WTC11 (cell line): ENCODE measurements around the gene SPSB4. TPM values are rescaled to one million over a fixed set of nuclear protein-coding genes. Genes with fewer than 3 reads are reported as not detected.
A peak's percentile ranks its signal among the peaks of the same experiment; 100 is the strongest.

Experiments used
- ATAC-seq: fragments of 200-7000 bp; cut with Tn5 transposase; 2 replicates; pipeline ENCODE4 v1.10.0; 2021; ENCODE audit warnings: mild to moderate bottlenecking, moderate library complexity
- CTCF ChIA-PET: fragments of 300-600 bp; sonication (Branson Sonifier 250); formaldehyde crosslinking; loops from one replicate; lab custom pipeline; 2021; ENCODE audit warnings: antibody characterized with exemption; lab: Charles Lee
- POLR2A ChIA-PET: fragments of 350-600 bp; sonication (Branson Sonifier 250); formaldehyde crosslinking; loops from one replicate; lab custom pipeline; 2021; ENCODE audit warnings: antibody characterized with exemption; lab: Charles Lee
- DNase-seq: peaks from one replicate; pipeline ENCODE4 v3.0.0; 2021; ENCODE audit warnings: low spot score
- H3K27ac Mint-ChIP-seq: 2 replicates; pipeline ENCODE4 v1.8.0; 2021; ENCODE audit warnings: mixed read lengths
- H3K27me3 Mint-ChIP-seq: 2 replicates; pipeline ENCODE4 v1.8.0; 2021; ENCODE audit warnings: low read depth, mild to moderate bottlenecking, moderate library complexity, mixed read lengths
- H3K36me3 Mint-ChIP-seq: 2 replicates; pipeline ENCODE4 v1.8.0; 2021; ENCODE audit warnings: mixed read lengths
- H3K4me1 Mint-ChIP-seq: 2 replicates; pipeline ENCODE4 v1.8.0; 2022; ENCODE audit warnings: mixed read lengths
- H3K4me3 Mint-ChIP-seq: 2 replicates; pipeline ENCODE4 v1.8.0; 2021; ENCODE audit warnings: mild to moderate bottlenecking, moderate library complexity, mixed read lengths
- H3K9me3 Mint-ChIP-seq: 2 replicates; pipeline ENCODE4 v1.8.0; 2021; ENCODE audit warnings: mixed read lengths
- ESRRA ChIP-seq: sonication (generic); formaldehyde crosslinking; IDR thresholded peaks from 2 replicates; pipeline ENCODE4 v1.8.1; 2022; ENCODE audit warnings: mild to moderate bottlenecking, missing genetic modification reagents, borderline replicate concordance
- IRF2 ChIP-seq: sonication (generic); formaldehyde crosslinking; IDR thresholded peaks from 2 replicates; pipeline ENCODE4 v1.8.0; 2022; ENCODE audit warnings: low read depth, missing genetic modification reagents, borderline replicate concordance
- JUN ChIP-seq: sonication (generic); formaldehyde crosslinking; IDR thresholded peaks from 2 replicates; pipeline ENCODE4 v1.8.0; 2023; ENCODE audit warnings: mild to moderate bottlenecking, missing genetic modification reagents
- NFYB ChIP-seq: sonication (generic); formaldehyde crosslinking; conservative IDR thresholded peaks from 2 replicates; pipeline ENCODE4 v1.8.0; 2022; ENCODE audit warnings: low read depth, missing genetic modification reagents
- NR1H2 ChIP-seq: sonication (generic); formaldehyde crosslinking; IDR thresholded peaks from 2 replicates; pipeline ENCODE4 v1.9.0; 2021; ENCODE audit warnings: mild to moderate bottlenecking, moderate library complexity, missing genetic modification reagents
- ZNF219 ChIP-seq: sonication (generic); formaldehyde crosslinking; IDR thresholded peaks from 2 replicates; pipeline ENCODE4 v1.8.0; 2023; ENCODE audit warnings: missing genetic modification reagents, mild to moderate bottlenecking, borderline replicate concordance
- ZNF232 ChIP-seq: sonication (generic); formaldehyde crosslinking; IDR thresholded peaks from 2 replicates; pipeline ENCODE4 v1.8.0; 2022; ENCODE audit warnings: mild to moderate bottlenecking, missing genetic modification reagents
- ZNF263 ChIP-seq: sonication (generic); formaldehyde crosslinking; IDR thresholded peaks from 2 replicates; pipeline ENCODE4 v1.8.1; 2022; ENCODE audit warnings: low read depth, mild to moderate bottlenecking, moderate library complexity, missing genetic modification reagents
- total RNA-seq: library from RNA; stranded (reverse); gene quantifications from 3 replicates; pipeline ENCODE4 v1.2.3, GENCODE V29; 2021
- TF ChIP-seq, protein P1 (sequence below): sonication (generic); formaldehyde crosslinking; IDR thresholded peaks from 2 replicates; pipeline ENCODE4 v1.8.0; 2022; ENCODE audit warnings: missing genetic modification reagents
- TF ChIP-seq, protein P2 (sequence below): sonication (generic); formaldehyde crosslinking; conservative IDR thresholded peaks from 2 replicates; pipeline ENCODE4 v1.8.1; 2023; ENCODE audit warnings: mild to moderate bottlenecking, low read depth, missing genetic modification reagents, moderate library complexity
- TF ChIP-seq, protein P3 (sequence below): sonication (generic); formaldehyde crosslinking; IDR thresholded peaks from 2 replicates; pipeline ENCODE4 v1.8.1; 2023; ENCODE audit warnings: mild to moderate bottlenecking, missing genetic modification reagents, borderline replicate concordance
- TF ChIP-seq, protein P4 (sequence below): sonication (generic); formaldehyde crosslinking; IDR thresholded peaks from 2 replicates; pipeline ENCODE4 v1.8.0; 2023; ENCODE audit warnings: mild to moderate bottlenecking, missing genetic modification reagents
- TF ChIP-seq, protein P5 (sequence below): sonication (generic); formaldehyde crosslinking; IDR thresholded peaks from 2 replicates; pipeline ENCODE4 v1.8.0; 2022; ENCODE audit warnings: mild to moderate bottlenecking, missing genetic modification reagents

SPSB4 gene
- total RNA-seq, 1 experiment from 2014 or later, result 19.7 TPM

DNA sequence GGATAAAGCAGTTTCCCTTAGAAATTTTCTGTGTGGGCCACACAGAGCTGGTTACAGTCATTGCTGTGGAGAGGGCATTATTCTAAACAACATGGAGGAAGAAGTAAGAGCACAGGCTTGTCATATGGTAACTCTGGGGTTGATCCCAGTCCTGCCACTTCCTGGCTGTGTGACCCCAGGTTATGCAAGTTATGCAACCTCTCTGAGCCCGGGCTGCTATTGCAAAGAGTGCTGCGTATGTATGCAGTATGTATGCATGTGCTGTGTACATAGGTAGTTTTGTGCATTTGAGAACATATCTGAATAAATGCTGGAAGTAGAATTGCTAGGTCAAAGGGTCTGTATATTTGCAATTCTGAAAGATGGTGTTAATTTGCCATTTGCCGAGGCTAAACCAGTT, 9.2 kb downstream of the SPSB4 start (continued):
- no peak for TF ChIP-seq IRF2 (CRISPR knock-in tag)

DNA sequence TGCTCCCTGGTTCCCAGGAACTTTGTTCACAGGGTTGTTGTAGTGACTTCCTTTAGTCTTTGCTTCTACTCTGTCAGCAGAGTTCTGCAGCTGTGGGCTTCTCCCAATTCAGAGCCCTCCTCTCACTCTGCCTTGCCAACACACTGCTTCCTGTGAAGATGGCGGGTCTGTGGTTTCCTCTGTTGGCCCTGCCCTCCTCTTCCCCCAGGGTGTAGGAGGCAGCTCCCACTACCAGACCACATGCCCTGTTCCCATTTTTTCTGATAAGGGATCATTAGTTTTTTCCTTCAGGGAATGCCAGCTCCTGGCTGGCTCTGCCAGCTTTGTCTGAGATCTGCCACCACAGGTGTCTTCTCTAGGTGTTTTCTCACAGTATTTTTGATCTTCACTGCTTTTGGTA, 12.7 kb downstream of the SPSB4 start:
- ATAC-seq (peak; percentile 57), DNase-seq (no peak)
- peaks cover 36% of the 10 kb centered on the region for H3K4me1 Mint-ChIP-seq
- H3K4me3 Mint-ChIP-seq, result no peak overlapping the region
- ChIA-PET CTCF (interaction anchor here (0.9 to 1.9 kb wide), 3 partner anchors 11 to 51 kb away, joined by 3 to 10 read pairs (median 3); partner anchors contain the start of gene SPSB4), POLR2A (no interaction called here)
- TF ChIP-seq, protein P1, sequence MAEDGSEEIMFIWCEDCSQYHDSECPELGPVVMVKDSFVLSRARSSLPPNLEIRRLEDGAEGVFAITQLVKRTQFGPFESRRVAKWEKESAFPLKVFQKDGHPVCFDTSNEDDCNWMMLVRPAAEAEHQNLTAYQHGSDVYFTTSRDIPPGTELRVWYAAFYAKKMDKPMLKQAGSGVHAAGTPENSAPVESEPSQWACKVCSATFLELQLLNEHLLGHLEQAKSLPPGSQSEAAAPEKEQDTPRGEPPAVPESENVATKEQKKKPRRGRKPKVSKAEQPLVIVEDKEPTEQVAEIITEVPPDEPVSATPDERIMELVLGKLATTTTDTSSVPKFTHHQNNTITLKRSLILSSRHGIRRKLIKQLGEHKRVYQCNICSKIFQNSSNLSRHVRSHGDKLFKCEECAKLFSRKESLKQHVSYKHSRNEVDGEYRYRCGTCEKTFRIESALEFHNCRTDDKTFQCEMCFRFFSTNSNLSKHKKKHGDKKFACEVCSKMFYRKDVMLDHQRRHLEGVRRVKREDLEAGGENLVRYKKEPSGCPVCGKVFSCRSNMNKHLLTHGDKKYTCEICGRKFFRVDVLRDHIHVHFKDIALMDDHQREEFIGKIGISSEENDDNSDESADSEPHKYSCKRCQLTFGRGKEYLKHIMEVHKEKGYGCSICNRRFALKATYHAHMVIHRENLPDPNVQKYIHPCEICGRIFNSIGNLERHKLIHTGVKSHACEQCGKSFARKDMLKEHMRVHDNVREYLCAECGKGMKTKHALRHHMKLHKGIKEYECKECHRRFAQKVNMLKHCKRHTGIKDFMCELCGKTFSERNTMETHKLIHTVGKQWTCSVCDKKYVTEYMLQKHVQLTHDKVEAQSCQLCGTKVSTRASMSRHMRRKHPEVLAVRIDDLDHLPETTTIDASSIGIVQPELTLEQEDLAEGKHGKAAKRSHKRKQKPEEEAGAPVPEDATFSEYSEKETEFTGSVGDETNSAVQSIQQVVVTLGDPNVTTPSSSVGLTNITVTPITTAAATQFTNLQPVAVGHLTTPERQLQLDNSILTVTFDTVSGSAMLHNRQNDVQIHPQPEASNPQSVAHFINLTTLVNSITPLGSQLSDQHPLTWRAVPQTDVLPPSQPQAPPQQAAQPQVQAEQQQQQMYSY (CRISPR knock-in tag), result no peak
- TF ChIP-seq ZNF263 (CRISPR knock-in tag), result no peak
- no peak for TF ChIP-seq JUN (CRISPR knock-in tag)
- TF ChIP-seq, protein P2, sequence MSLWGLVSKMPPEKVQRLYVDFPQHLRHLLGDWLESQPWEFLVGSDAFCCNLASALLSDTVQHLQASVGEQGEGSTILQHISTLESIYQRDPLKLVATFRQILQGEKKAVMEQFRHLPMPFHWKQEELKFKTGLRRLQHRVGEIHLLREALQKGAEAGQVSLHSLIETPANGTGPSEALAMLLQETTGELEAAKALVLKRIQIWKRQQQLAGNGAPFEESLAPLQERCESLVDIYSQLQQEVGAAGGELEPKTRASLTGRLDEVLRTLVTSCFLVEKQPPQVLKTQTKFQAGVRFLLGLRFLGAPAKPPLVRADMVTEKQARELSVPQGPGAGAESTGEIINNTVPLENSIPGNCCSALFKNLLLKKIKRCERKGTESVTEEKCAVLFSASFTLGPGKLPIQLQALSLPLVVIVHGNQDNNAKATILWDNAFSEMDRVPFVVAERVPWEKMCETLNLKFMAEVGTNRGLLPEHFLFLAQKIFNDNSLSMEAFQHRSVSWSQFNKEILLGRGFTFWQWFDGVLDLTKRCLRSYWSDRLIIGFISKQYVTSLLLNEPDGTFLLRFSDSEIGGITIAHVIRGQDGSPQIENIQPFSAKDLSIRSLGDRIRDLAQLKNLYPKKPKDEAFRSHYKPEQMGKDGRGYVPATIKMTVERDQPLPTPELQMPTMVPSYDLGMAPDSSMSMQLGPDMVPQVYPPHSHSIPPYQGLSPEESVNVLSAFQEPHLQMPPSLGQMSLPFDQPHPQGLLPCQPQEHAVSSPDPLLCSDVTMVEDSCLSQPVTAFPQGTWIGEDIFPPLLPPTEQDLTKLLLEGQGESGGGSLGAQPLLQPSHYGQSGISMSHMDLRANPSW (CRISPR knock-in tag), result no peak
- TF ChIP-seq, protein P3, sequence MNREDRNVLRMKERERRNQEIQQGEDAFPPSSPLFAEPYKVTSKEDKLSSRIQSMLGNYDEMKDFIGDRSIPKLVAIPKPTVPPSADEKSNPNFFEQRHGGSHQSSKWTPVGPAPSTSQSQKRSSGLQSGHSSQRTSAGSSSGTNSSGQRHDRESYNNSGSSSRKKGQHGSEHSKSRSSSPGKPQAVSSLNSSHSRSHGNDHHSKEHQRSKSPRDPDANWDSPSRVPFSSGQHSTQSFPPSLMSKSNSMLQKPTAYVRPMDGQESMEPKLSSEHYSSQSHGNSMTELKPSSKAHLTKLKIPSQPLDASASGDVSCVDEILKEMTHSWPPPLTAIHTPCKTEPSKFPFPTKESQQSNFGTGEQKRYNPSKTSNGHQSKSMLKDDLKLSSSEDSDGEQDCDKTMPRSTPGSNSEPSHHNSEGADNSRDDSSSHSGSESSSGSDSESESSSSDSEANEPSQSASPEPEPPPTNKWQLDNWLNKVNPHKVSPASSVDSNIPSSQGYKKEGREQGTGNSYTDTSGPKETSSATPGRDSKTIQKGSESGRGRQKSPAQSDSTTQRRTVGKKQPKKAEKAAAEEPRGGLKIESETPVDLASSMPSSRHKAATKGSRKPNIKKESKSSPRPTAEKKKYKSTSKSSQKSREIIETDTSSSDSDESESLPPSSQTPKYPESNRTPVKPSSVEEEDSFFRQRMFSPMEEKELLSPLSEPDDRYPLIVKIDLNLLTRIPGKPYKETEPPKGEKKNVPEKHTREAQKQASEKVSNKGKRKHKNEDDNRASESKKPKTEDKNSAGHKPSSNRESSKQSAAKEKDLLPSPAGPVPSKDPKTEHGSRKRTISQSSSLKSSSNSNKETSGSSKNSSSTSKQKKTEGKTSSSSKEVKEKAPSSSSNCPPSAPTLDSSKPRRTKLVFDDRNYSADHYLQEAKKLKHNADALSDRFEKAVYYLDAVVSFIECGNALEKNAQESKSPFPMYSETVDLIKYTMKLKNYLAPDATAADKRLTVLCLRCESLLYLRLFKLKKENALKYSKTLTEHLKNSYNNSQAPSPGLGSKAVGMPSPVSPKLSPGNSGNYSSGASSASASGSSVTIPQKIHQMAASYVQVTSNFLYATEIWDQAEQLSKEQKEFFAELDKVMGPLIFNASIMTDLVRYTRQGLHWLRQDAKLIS, result no peak
- TF ChIP-seq ZNF232 (CRISPR knock-in tag), result no peak
- TF ChIP-seq NFYB (CRISPR knock-in tag), result no peak
- TF ChIP-seq, protein P4, sequence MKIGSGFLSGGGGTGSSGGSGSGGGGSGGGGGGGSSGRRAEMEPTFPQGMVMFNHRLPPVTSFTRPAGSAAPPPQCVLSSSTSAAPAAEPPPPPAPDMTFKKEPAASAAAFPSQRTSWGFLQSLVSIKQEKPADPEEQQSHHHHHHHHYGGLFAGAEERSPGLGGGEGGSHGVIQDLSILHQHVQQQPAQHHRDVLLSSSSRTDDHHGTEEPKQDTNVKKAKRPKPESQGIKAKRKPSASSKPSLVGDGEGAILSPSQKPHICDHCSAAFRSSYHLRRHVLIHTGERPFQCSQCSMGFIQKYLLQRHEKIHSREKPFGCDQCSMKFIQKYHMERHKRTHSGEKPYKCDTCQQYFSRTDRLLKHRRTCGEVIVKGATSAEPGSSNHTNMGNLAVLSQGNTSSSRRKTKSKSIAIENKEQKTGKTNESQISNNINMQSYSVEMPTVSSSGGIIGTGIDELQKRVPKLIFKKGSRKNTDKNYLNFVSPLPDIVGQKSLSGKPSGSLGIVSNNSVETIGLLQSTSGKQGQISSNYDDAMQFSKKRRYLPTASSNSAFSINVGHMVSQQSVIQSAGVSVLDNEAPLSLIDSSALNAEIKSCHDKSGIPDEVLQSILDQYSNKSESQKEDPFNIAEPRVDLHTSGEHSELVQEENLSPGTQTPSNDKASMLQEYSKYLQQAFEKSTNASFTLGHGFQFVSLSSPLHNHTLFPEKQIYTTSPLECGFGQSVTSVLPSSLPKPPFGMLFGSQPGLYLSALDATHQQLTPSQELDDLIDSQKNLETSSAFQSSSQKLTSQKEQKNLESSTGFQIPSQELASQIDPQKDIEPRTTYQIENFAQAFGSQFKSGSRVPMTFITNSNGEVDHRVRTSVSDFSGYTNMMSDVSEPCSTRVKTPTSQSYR (CRISPR knock-in tag), result no peak
- TF ChIP-seq, protein P5, sequence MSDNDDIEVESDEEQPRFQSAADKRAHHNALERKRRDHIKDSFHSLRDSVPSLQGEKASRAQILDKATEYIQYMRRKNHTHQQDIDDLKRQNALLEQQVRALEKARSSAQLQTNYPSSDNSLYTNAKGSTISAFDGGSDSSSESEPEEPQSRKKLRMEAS, result no peak
- TF ChIP-seq ESRRA, result no peak
- no peak for TF ChIP-seq NR1H2
- no peak for TF ChIP-seq ZNF219
- H3K27ac Mint-ChIP-seq, result peak overlapping the region; percentile 37; the same call in 1 of the 2 replicates
- H3K9me3 Mint-ChIP-seq, result peaks cover 7% of the 10 kb centered on the region
- H3K36me3 Mint-ChIP-seq, result peaks cover 12% of the 10 kb centered on the region
- no peaks in the 10 kb centered on the region for H3K27me3 Mint-ChIP-seq
